Ascending aorta (tissue), 2 donors: ENCODE measurements around the gene KIAA1549. TPM values are rescaled to one million over a fixed set of nuclear protein-coding genes. Genes with fewer than 3 reads are reported as not detected.

ENCODE experiments used
- DNase-seq, 2 donors: peaks; one replicate each; pipeline ENCODE4 v3.0.0-alpha.2; 2019; ENCODE audit warnings: low spot score in 2 of 2
- H3K27ac ChIP-seq, 2 donors: fragments of 200-600 bp; sonication (generic); one replicate each; pipeline ENCODE4 v1.5.1; 2016 to 2017; ENCODE audit warnings: mild to moderate bottlenecking in 1 of 2
- H3K27me3 ChIP-seq: fragments of 200-600 bp; sonication (generic); one replicate; pipeline ENCODE4 v1.5.1; 2017
- H3K36me3 ChIP-seq, 2 donors: fragments of 200-600 bp; sonication (generic); one replicate each; pipeline ENCODE4 v1.5.1; 2016
- H3K4me1 ChIP-seq, 2 donors: fragments of 200-600 bp; sonication (generic); one replicate each; pipeline ENCODE4 v1.5.1; 2016 to 2017; ENCODE audit warnings: mild to moderate bottlenecking in 1 of 2
- H3K4me3 ChIP-seq, 2 donors: fragments of 200-600 bp; sonication (generic); one replicate each; pipeline ENCODE4 v1.5.1; 2016 to 2017; ENCODE audit warnings: mild to moderate bottlenecking in 1 of 2
- H3K9me3 ChIP-seq, 2 donors: fragments of 200-600 bp; sonication (generic); one replicate each; pipeline ENCODE4 v1.5.1; 2016
- intact Hi-C: fragments of 100-400 bp; cut with DNase I; formaldehyde crosslinking; loops from one replicate; pipeline ENCODE4 v1.15.1; 2023
- total RNA-seq: library from RNA; depleted of rRNA; stranded (reverse); fragments of >200 nt; gene quantifications from one replicate; pipeline ENCODE4 v1.1.0, GENCODE V29; 2016
- TF ChIP-seq, protein P1 (sequence below), 3 experiments: fragments of 200-600 bp in 2 of 3; fragments of 450-650 bp in 1 of 3; sonication (generic) in 2 of 3; IDR thresholded peaks; one replicate each; pipeline ENCODE4 v1.5.1; 2016 to 2019; ENCODE audit warnings: antibody characterized with exemption in 3 of 3, mild to moderate bottlenecking in 1 of 3, moderate library complexity in 1 of 3

Gene KIAA1549
- total RNA-seq, 1 donor from 2014 or later, result 0.11 TPM

DNA sequence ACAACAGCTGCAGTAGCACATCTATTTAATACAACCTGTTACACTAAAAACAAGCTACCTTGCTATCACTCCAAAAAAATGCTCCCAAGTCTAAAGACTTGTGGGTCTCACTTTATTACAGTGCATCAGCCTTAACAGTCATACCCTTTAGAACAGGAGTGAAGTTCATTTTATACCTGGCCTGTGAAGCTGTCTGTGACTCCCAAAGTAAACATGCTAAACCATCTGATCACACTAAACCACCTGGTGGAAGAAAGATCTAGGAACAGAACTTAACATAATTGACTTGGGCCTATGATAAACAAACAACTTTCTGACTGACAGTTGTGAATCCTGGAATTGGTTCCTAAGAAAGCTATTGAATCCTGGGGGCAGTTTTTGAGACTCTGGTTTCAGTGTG is 102.3 kb downstream of the KIAA1549 start:
- Histone ChIP-seq H3K27ac (no peak overlapping the region), H3K36me3 (no peaks in the 10 kb centered on the region), H3K4me3 (no peak overlapping the region), H3K9me3 (no peaks in the 10 kb centered on the region), H3K27me3 (no peaks in the 10 kb centered on the region), H3K4me1 (no peaks in the 10 kb centered on the region)
- TF ChIP-seq, protein P1, sequence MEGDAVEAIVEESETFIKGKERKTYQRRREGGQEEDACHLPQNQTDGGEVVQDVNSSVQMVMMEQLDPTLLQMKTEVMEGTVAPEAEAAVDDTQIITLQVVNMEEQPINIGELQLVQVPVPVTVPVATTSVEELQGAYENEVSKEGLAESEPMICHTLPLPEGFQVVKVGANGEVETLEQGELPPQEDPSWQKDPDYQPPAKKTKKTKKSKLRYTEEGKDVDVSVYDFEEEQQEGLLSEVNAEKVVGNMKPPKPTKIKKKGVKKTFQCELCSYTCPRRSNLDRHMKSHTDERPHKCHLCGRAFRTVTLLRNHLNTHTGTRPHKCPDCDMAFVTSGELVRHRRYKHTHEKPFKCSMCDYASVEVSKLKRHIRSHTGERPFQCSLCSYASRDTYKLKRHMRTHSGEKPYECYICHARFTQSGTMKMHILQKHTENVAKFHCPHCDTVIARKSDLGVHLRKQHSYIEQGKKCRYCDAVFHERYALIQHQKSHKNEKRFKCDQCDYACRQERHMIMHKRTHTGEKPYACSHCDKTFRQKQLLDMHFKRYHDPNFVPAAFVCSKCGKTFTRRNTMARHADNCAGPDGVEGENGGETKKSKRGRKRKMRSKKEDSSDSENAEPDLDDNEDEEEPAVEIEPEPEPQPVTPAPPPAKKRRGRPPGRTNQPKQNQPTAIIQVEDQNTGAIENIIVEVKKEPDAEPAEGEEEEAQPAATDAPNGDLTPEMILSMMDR (IDR thresholded peaks at IDR 0.05), result no peak
- DNase-seq, result no peak
- intact Hi-C loops, result no loop called here

DNA sequence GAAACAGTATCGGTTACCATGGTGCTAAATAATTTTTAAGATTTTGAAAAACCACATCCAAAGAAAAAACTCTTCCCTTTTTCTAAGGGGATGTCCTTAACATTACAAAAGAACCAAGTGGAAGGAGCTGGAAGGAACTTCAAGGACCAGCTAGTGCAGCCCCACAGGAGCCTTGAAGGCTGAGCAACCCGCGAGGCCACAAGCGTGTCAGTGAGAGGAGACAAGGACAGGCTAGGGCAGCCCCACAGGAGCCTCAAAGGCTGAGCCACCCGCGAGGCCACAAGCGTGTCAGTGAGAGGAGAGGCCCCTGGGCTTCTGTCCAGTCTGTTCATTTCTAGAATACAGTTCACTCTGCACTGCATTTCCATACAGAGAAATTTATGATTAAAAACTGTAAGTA is 103.1 kb downstream of the KIAA1549 start:
- no peak for DNase-seq
- H3K27ac ChIP-seq, result no peak overlapping the region

DNA sequence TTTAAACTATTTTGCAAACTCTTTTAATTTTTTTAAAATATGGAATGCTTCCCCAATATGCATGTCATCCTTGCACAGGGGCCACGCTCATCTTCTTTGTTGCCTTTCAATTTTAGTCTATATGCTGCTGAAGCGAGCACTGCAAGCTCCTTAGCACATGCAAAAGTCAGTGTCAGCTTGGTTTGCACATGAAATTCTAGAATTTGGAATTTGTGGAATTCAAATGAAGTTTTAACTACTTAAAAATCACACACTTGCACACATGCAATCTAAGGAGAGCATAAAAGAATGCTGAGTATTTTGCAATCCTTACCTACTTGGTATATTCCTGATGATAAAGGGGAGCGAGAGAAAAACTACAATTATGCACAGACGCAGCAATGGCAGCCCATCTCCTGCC is 104.9 kb downstream of the KIAA1549 start:
- TF ChIP-seq, protein P1 (IDR thresholded peaks at IDR 0.05), result no peak
- no peak overlapping the region for H3K4me3 ChIP-seq
- no peaks in the 10 kb centered on the region for H3K9me3 ChIP-seq
- H3K36me3 ChIP-seq, result no peaks in the 10 kb centered on the region
- H3K27ac ChIP-seq, result no peak overlapping the region
- no peaks in the 10 kb centered on the region for H3K4me1 ChIP-seq
- H3K27me3 ChIP-seq, result no peaks in the 10 kb centered on the region
- no peak for DNase-seq
- intact Hi-C loops, result no loop called here

More for the DNA sequence above, 103.1 kb downstream of the KIAA1549 start:
- no peaks in the 10 kb centered on the region for H3K27me3 ChIP-seq
- intact Hi-C loops, result no loop called here
- no peak overlapping the region for H3K4me3 ChIP-seq
- TF ChIP-seq, protein P1 (IDR thresholded peaks at IDR 0.05), result no peak
- H3K36me3 ChIP-seq, result no peaks in the 10 kb centered on the region
- H3K4me1 ChIP-seq, result no peaks in the 10 kb centered on the region
- no peaks in the 10 kb centered on the region for H3K9me3 ChIP-seq

DNA sequence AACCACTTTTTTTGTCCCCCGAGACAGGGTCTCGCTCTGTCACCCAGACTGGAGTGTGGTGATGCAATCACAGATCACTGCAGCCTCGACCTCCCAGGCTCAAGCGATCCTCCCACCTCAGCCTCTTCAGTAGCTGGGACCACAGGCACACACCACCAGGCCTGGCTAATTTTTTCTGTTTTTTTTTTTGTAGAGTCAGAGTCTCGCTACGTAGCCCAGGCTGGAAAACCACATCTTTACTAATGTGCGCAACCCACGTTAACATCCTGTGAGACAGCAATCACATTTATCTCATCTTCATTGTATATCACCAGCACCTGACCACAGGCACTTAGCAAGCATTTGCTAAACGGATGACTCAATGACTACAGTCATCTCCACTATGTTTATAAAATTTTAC is 105.4 kb downstream of the KIAA1549 start:
- H3K36me3 ChIP-seq, result no peaks in the 10 kb centered on the region
- H3K27me3 ChIP-seq, result no peaks in the 10 kb centered on the region
- H3K4me3 ChIP-seq, result no peak overlapping the region
- intact Hi-C loops, result no loop called here
- H3K27ac ChIP-seq, result no peak overlapping the region
- TF ChIP-seq, protein P1 (IDR thresholded peaks at IDR 0.05), result no peak
- H3K9me3 ChIP-seq, result no peaks in the 10 kb centered on the region
- H3K4me1 ChIP-seq, result no peaks in the 10 kb centered on the region
- no peak for DNase-seq

DNA sequence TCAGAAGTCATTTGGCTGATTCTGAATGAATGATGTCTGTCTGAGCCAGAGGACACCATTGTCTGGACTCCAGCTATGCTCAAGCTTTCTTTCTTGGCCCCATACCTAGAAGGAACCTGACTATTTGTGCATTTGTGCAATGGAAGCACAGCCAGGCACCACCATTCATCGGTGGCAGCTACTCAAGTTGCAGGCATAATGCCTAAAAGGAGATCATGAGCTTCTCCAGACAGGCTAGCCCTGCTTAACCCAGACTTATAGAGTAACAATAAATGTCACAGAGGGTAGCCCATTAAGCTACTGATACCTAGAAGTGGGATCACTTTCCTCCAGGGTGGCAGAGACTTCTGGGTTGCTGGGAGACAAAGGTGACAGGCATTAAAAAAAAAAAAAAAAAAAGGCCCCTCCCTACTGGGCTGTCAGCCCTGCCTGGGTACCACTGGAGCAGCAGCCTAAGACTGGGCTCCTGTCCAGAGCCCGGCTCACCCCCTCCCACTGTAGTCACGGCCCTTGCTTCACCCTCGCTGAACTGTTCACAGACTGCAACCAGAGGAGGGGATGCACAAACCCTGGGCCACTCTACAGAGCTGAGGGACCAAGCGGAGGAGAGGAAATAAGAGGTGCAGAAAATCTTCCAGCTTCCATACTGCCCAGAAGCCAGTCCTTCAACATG is 107.8 kb downstream of the KIAA1549 start:
- Histone ChIP-seq H3K4me1 (no peaks in the 10 kb centered on the region), H3K27ac (no peak overlapping the region), H3K27me3 (no peaks in the 10 kb centered on the region), H3K9me3 (no peaks in the 10 kb centered on the region), H3K4me3 (no peak overlapping the region), H3K36me3 (no peaks in the 10 kb centered on the region)
- TF ChIP-seq, protein P1 (IDR thresholded peaks at IDR 0.05), result no peak
- DNase-seq, result no peak
- intact Hi-C loops, result no loop called here

DNA sequence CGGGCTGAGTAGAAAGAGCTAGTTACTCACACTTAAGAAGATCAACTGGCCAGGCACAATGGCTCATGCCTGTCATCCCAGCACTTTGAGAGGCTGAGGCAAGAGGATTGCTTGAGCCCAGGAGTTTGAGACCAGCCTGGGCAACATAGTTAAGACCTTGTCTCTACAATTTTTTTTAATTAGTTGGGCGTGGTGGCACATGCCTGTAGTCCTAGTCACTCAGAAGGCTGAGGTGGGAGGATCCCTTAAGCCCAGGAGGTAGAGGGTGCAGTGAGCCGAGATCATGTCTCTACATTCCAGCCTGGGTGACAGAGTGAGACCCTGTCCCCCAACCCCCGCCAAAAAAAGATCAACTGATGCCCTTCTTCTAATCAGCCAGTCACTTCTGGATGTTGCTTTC is 108.6 kb downstream of the KIAA1549 start:
- Histone ChIP-seq H3K4me3 (no peak overlapping the region), H3K9me3 (no peaks in the 10 kb centered on the region), H3K27me3 (no peaks in the 10 kb centered on the region), H3K27ac (no peak overlapping the region), H3K4me1 (no peaks in the 10 kb centered on the region), H3K36me3 (no peaks in the 10 kb centered on the region)
- TF ChIP-seq, protein P1 (IDR thresholded peaks at IDR 0.05), result no peak
- no peak for DNase-seq
- intact Hi-C loops, result no loop called here
